Activated CD4-positive, CD25-positive, alpha-beta regulatory T cell treated with anti-CD3 and anti-CD28 coated beads, Interleukin-2, amount 50 U/mL, for 16 hours (primary cell): Measurements from ENCODE around the gene SH3RF3.

Experiments
- DNase-seq: peaks from one replicate; pipeline ENCODE4 v3.0.0-alpha.2; 2020; ENCODE audit warnings: low read depth, low spot score

Gene SH3RF3

DNA sequence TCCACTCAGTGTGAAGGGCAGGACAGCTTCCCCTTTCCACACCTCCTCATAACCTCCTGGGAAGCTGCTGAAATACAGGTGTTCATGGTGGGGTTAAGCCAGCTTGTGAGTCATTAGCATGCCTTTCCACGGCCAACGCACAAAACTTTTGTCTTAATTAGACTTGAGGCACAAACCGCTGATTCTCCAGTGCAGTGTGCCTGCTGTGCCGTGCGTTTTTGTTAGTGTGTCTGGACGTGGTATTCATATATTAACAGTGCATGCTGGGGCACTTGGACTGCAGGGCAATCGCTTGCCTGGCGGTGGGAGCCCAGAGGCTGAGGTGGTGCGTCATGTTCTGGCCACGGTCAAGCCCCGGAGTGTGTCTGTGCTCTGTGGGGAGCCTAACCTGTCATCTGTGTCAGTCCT, 156.2 kb downstream of the SH3RF3 start:
- DNase-seq: no peak

DNA sequence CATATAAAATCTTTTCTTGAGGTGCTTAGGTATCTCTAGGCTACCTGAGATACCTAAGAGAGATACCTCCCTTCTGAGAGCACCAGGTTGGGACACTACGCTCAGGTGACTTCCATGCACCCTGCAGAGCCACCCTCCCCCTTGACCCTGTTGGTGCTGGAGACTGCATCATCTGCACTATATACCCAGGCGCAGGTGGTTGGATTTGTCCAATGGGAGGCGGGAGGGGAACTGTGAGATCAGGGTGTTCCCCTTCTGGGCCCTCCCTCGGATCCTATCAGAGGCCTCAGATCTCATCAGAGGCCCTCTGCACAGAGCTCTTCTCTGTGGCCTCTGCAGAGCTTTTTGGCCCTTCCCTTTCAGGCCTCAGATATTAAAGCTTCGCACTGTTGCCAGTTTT, 158.4 kb downstream of the SH3RF3 start:
- no peak for DNase-seq

DNA sequence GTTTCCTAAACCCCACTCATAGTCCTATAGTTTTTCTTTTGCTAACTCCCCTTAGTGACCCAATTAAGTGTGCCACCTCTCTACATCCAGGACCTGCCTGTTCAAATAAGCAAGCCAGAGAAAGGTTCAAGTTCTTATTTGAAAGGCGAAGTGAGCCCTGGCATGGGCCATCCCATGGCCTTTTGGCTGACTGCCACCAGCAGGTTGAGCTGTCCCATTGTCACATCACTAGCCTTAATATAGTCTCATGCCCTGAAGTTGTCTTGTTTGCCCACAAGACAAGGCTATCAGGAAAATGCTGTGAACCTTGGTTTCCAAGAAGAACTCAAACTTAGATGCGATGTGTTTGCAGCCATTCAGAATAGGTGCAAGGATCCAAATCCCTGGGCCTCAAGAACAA, 158.8 kb downstream of the SH3RF3 start:
- DNase-seq: no peak

DNA sequence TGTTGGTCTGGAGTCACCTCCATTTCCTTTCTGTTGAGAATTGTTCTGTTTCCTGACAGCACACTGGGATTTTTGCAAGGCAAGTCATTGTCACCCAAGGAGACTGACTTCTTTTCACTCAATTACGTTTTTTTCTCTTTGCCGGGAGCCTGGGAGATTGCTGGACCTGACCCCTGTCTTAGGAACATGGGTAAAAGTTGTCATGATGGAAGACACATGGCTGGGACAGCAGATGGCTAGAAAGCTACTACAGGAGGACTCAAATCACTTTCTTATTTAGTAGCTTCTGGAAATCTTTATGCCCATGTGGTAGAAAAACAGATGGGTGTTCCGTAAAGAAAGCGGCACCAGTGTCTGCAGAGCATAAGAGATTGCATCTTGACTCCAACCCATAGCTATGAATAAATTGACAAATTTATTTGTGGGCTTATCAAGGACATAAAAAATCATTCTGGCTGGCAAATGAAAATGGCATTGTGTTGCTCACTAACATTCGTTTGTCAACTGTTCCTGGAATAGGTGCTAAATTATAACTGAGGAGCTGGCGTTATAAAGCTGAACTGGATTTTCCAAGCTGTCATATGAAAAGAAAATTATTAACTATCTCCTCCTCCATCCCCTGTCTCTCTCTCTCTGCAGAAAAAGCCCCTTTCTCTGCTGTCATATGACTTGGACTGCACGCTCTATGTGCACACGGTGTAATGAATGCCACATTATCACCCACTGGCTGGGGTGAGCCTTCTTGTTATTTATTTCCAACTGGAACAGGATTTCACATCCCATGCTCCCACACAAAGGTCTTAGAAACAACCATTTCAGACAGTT, 159.8 kb downstream of the SH3RF3 start:
- no peak for DNase-seq

DNA sequence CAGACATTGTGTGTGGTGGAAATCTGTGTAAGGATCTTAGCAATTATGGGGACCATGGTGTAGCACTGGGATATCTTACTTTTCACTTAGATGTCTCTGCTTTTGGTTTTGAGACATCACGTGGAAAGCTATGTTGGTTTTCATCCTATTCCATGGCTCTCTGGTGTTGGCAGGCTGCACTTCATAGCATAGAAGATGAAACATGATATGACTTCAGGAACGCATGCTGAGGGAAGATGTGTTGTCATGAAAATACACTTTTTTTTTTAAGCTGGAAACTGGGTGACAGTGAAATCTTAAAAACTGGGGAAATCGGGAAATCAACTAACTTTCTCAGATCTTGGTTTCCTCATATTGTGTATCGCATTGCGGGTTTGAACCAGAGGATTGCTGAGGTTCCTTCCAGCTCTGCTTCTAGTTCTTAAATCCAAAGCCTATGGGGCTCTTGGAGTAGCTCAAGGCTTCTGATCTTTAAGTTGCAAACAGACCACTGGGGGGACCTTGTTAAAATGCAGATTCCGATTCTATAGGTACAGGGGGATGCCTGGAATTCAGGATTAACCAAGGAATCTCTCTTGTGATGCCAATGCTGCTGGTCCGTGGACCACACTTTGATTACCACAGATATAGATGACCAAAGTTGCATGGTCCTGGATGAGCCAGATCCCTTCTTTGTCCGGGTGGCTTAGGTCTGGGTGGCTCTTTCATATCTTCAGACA, 160.7 kb downstream of the SH3RF3 start:
- no peak for DNase-seq

DNA sequence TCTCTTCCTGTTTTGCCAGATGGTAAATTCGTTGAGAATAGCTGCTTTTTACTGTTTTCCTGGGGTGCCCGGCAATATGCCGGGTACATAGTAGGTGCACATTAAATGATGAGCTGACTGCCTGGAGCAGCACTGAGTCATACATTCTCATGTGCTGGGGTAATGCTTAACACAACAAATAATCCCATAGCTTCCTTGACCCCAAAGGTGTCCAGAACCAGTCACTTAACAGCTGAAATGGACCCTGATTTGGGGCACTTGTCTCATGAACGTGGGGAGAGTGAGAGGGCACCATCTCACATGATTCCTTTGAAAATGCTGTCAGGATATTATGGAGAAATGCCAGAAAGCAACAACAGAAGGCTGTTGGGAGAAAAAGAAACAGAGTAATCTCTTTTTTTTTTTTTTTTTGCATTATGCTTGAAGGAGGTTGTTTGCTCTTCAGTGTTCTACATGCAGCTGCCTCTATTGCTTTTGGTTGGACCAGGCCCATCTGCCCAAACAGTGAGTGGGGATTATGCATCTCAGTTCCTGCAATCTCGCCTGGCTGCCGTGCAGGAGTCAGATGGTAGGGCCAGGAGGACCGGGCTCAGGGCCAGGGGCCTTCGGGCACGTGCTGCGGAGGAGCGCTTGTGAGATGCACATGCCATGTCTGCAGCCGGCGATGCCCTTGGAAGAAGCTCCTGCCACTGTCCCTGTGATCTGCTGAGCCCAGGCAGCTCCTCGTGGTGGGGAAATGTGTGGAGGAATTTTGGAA, 162.1 kb downstream of the SH3RF3 start:
- DNase-seq: no peak

DNA sequence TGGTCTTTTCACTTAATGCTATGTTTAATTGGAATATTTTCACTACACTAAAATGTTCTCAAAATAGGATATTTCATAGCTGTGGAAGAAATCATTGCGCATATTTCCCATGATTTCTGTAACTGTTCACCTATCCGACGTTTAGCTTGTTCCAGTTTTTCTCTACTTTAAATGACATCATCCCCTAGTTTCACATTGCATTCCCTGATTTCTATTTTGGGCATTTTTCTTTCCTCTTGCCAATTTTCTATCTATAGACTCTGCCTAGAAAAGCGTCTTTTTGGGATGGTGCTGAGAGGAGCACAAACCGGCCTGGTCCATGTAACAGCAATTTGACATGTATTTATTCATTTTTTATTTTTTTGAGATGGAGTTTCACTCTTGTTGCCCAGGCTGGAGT, 163.4 kb downstream of the SH3RF3 start:
- no peak for DNase-seq

DNA sequence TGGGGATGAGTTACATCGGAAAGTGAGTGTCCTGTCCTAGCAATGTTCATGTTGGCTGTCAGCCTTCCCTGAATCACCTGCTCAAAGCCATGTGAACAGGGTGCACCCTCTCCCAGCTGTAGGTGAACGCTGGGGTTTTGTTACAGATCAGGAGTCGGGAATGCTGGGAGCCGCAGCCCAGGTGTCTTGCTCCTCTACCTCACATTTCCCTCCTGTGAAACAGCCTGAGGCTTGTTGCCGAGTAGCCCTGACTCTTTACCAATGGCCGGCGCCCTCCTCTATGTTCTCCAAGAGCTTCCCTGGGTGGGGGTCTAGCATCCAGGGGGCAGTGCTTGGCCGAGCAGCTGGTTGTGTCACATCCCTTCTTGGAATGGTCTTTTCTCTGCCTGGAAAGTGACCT, 164.7 kb downstream of the SH3RF3 start:
- no peak for DNase-seq

DNA sequence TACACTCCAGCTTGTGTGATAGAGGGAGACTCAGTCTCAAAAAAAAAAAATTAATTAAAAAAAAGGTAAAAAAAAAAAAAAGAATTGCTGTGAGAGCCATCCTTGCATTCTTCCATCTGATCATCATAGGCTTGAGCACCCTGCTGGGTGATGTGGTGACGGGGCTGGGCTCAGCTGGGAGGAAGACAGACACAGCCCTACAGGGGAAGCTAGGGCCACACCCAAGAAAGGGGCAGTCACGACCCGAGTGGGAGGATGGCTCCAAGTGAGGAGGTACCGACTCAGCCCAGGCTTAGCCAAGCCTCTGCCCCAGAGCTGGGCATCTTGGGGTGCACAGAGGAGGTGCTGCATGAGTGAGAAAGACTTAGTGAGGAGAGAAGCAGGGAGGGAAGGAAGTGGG, 165.5 kb downstream of the SH3RF3 start:
- no peak for DNase-seq

DNA sequence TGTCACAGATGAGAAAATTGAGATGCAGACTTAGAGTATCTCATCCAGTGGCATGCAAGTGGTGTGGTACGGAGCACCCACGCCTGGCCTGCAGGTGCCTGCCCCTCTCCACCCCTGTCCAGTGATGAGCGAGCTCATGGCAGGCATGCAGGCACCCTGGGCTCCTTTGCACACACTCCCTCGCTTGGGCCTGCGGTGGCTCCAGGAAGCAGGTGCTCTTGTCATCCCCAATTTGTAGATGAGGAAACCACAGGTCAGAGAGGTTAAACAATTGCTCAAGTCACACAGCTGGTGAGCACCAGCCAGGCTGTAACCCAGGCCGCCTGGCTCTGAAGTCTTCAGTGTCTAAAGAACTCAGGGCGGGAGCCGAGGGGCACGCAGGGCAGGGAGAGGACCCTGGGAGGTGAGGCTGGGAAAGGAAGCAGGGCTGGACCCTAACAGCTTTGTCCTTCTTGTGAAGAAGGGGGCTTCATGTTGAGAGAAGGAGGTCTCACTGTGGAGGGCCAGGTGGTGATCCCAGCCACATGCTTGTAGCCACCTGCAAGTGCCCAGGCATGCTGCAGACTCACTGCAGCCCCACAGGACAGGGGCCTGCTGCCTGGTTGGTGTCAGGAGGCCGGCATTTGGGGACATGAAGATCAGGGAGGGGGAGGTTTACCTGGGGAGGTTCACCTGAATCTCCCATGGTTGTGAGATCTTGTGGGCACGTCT, 166.2 kb downstream of the SH3RF3 start:
- no peak for DNase-seq

DNA sequence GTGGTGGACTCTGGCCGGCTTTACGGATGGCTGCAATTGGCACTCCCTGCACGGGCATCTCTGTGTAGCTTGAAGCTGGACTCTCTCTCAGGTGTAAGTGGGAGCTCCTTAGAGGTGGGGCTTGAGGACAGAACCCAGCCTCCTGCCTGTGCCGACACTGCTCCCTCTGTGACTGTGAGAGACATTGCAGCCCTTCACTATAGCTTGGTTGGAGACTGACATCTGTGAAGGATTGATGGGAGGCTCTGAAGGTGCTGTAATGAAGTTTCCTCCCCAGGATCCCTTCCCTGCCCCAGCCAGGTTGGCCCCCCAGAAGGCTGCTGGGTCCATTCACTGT, 166.7 kb downstream of the SH3RF3 start:
- no peak for DNase-seq

DNA sequence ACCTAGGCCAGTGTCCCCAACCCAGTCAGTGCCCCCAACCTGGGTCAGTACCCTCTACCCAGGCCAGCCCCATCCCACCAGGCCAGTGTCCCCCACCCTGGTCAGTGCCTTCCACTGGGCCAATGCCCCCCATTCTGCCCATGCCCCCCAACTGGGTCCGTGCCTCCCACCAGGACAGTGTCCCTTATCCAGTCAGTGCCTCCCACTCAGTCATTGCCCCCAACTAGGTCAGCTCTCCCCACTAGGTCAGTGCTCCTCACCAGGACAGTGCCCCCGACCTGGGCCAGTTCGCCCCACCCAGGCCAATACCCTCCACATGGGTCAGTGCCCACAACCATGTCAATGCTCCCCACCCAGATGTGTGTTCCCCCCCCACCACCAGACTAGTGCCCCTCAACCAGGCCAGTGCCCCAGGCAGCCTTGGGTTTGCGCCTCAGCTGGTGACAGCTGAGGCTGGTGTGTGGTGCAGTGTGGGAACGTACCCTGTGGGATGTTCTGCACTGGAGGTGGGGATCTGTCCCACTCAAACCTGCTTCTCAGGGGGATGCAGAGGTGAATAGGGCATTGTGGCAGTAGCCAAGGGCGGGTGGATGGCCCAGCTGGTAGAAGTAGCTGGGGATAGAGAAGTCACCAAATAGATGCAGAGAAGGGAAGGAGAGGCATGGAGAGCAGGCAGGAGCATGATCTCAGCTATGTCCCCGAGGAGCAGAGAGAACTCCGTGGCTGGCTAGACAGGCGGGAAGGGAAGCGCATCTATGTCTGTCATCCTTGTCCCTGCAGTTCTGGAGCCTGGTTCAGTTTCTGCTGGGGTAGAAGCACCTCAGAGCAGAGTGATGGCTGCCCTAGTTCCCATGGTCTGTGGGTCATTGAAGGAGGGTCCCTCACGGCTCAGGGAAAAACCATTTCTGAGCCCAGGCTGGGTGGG, 168.8 kb downstream of the SH3RF3 start:
- no peak for DNase-seq

DNA sequence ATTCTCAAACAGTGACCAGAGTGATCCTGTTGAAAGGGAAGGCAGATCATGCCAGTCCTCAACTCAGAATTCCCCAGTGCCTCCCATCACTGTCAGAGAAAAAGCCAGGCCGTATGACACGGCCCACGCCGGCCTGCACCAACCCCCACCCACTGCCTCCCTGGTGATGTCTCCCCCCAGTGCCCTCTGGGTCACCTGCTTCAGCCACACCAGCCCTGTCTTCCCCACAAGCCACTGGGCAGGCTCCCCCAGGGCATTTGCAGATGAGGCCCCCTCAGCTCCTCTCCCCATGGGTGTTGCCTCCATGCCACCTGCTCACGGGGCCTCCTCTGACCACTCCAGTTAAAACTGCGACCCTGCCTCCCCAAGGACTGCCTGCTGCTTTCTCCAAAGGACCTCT, 169.8 kb downstream of the SH3RF3 start:
- DNase-seq: no peak

DNA sequence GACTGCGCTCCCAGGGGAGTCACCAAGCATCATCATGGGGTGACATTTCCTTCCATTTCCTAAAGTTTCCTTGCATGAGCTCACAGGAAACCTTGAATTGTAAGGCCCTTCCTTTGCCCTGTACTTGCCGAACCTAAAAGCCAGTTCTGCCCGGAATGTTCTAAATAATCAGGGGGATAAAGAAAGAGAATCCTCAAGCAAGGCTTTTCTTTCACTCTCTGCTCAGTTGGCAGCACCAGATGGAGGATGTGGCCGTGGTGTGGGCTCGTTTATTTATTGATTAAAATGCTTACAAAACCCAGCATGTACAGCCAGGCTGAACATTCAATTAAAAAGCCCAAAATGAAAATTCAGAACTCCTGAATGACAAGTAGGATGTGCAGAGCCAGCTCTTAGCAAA, 170.5 kb downstream of the SH3RF3 start:
- DNase-seq: no peak

DNA sequence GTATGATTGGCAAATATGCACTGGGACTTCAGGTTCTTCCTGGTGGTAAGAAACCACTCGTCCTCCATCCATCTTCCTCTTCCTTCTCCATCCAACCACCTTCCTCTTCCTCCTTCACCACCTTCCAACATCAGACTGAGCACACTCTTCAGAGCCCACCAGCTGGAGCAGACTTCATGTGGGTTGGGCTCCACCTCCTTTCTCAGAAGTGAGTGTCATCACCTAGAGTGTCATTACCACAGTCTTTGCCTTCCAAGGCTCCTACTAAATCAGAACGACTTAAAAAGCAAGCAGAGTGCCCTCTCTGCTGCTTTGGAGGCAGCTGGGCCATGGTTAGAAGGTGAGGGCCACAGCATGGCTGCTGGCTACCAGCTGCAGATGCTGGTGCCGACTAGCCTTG, 171.6 kb downstream of the SH3RF3 start:
- no peak for DNase-seq

DNA sequence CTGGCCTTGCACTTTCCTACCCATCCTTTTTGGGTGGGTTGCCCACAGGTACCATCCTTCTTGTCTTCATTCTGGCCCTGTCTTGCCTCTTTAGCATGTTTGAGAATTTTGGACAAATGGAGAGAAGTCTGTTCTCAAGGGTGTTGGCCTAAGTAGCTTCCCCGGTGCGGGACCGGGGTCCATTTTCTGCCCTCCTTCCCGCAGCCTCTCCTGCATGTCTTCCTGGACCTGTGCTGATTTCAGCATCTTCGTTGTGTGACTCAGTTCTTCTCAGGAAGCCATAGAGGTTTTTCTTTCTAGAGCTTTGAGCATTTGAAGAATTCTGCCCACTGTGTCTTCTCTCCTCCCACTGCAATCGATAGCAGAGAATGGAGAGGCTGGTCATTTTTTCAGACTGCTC, 172.7 kb downstream of the SH3RF3 start:
- no peak for DNase-seq

DNA sequence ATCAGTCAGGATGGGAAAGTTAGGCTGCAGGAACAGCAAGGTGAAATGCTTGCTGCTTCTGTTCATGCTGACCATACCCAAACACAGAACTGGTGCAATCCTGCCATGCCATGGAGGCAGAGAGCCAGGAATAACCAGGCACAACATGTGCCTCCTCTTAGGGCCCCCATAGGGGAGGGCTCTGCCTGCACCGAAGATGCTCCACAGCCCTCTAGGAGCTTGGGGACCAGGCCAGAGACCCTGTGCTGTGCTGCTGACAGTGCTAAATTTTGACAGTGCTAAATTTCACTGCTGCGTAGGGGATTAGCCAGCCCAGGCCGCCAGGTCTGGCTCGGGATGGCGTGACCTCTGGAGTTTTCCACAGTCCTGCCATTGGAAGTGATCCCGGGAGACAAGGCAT, 173.3 kb downstream of the SH3RF3 start:
- DNase-seq: no peak

DNA sequence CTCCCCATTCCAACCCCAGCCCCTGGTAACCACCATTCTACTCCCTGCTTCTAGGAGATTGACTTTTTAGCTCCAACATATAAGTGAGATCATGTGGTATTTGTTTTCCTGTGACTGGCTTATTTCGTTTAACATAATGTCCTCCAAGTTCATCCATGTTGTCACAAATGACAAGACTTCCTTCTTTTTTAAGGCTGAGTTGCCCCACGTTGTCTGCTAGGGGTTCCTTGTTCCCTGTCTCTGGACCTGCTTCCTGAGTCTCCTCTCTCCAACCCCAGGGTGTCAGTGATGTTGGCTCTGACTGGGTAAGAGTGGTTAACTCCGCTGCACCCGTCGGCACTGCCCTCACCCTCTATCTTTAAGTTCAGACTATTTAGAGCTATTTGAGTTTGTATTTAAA, 175.2 kb downstream of the SH3RF3 start:
- DNase-seq: no peak

DNA sequence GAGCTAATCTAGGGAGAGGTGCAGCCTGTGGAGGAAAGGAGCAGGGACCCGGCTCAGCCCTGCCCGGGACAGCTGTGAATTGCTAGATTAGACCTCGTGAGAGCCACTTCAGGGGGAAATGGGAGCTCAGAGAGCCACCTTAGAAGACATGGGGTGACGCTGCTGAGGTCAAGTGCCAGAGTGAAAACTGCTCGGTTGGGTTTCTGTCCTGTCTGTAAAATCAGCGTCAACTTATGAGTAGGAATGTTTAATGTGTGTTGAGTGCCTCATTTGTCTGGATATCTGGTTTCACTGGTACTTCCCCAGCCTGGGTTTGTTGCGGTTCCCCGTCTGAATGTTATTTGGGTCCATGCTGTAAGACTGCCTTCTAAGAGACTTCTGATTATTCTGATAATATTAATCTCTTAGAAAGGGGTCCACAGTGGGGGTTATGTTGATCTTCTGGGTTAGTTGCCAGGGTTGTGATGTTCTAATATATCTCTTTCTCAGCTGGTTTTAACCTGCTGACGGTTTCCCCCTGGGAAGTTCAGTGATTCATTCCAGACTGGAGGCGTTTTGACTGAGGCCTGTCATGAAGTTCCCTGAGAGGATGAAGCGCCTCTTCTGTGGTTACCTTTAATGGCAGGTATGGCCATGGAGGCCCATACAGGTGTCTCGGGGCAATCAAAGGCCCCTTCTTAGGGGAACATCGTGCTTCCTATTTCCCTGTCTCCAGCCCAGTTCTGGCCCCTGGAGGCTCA, 175.9 kb downstream of the SH3RF3 start:
- no peak for DNase-seq

DNA sequence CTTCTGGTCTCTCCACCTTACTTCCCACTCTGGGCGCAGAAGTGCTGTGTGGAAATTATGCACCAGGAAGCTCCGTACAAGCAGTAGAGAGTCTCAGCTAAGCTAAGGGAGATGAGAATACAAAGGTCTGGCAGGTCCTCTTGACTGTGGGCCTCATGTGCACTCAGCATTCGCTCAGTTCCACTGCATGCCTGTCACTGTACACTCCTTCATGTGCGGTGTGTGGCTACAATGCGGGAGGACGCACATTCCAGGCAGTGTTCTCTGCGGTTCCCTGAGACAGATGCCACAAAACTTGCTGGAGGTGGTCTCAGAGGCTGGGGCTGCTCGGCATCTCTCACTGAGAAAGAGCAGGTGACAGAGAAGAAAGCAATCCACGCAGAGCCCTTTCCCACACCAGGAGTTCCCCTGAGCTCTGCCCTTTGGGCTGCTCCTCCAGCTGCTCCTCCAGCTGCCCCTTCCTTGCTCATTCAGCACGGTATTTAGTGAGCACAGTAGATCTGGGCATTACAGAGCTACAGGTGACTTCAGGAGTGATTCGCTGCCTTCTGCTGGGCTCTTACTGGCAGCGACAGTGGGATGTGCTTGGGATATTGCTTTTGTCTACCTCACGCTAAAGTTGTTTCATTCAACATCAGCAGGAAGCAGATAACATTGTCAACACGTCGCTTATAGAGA, 176.6 kb downstream of the SH3RF3 start:
- no peak for DNase-seq
